Measurements from ENCODE around the gene C5orf22.
"Not testable (repeated sequence)": the region's sequence is repeated elsewhere in the genome, so short reads cannot be mapped to it uniquely, and the experiment has no call there.

Gene C5orf22

GRCh38 chr5:31531888-31532547 is at the start of gene C5orf22, which contains the start of gene DROSHA:
TSS of gene C5orf22 (plus strand) at chr5:31532301. CDS start at chr5:31532393, 92 bp downstream.
TSS of gene DROSHA (minus strand) at chr5:31532093. CDS start at chr5:31529059, 3,034 bp downstream.
- DNase-seq: peak; percentile 95

- DNase-seq: no peak
Observed at GRCh38 chr5:31485376-31486207, 46.5 kb upstream of the C5orf22 start.

GRCh38 chr5:31486441-31486840 is 45.7 kb upstream of the C5orf22 start:
- no peak for DNase-seq

DNA sequence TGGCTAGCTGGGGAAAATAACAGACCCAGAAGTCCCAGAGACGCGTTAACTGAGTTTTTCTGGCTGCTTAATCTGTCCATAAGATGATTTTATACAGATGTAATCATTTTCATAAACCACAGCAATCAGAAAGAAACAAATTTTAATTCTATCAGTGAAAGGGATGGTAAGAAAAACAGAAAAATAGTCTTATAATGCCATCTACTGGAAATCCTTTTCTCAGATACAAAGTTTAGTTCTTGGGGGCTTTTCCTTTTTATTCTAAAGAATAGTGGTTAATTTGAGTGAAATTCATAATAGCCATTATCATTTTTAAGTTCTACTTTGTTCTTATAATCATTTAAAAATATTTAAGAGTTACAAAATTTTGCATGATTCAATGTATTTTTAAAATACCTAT is 44.6 kb upstream of the C5orf22 start:
- no peak for DNase-seq

DNA sequence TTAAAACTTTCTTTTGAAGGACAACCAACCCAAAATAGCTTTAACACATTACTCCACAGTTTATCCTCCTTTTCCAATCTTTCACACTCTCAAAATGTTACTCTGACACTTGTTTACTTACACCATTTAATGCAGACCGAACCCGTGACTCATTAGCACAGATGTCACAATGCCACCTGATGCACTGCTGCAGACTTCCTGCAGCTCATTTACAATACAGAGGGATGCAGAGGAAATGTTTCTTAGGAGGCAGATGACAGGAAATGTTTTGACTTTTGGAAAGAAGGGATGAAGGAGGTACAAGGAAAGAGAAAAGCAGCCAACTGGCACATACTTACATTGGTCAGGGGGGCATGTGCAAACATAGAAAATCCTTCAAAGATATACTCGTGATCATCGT is 39.2 kb upstream of the C5orf22 start:
- no peak for DNase-seq

DNA sequence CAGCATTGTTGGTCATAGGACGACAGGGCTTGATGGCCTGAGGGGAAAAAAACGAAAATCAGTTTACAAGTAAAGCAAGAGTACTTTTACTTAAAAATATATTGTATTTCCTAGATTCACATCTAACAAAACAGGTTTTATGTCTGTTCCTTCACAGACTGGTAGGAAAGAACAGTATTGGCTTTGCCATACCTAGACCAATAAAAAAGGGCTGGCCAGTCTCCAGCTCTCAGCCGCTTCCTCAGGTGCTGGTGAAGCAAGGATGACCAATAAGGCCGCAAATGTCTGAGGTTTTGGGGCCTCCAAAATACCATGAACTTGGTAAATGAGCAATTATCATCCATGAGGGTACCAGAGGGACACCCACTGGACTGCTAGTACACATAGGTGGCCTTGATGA is 36.8 kb upstream of the C5orf22 start:
- DNase-seq: no peak

DNA sequence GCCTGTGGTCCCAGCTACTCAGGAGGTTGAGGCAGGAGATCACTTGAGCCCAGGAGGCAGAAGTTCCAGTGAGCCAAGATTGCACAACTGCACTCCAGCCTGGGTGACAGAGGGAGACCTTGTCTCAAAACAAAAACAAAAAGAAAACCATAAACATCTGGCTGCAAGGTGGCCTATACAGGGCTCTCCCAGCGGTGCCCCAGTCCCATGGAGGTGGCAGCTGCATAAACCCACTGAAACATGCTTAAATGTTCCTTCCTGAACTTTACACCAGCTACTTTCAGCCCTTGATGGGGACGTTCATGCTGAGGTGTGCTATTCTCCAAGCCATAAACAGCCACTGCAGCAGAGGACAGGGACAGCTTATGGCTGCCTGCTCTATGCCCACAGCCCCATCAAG is 35.8 kb upstream of the C5orf22 start:
- no peak for DNase-seq

DNA sequence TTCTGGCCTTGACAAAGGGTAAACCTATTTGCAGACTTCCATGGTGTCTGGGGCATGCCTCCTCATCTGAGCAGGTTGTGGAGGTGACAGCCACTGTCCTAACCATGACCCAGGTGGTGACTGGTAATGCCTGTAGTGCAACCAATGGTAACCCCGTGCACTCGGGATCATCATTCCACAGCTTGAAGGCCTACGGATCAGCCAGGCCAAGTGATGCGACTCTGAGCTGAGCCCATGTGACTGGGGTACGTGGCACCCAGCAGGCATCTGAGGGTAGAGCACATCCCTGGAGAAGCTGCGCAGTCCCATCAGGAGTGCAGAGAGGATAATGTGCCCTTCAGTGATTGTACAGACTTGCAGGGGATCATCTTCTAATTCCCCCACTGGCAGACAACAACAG is 35.2 kb upstream of the C5orf22 start:
- DNase-seq: no peak

GRCh38 chr5:31500256-31500655 is 31.8 kb upstream of the C5orf22 start:
- no peak for DNase-seq

DNA sequence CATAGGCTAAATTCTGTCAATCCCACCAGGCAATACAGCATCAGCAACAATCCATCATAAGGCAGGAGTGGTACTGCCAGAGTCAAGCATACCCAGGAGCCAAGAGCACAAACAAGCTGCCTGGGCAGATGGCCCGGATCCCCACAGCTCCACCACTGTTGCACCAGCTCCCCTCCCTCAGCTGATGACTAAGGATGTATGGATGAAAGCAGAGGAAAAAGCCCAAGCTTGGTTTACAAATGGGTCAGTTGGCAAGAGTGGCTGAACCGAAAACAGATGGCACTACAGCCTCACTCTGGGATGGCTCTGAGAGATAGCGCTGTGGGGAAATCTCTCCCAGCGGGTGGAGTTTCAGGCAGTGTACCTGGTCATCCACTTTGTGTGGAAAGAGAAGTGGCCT is 29.6 kb upstream of the C5orf22 start:
- no peak for DNase-seq

DNA sequence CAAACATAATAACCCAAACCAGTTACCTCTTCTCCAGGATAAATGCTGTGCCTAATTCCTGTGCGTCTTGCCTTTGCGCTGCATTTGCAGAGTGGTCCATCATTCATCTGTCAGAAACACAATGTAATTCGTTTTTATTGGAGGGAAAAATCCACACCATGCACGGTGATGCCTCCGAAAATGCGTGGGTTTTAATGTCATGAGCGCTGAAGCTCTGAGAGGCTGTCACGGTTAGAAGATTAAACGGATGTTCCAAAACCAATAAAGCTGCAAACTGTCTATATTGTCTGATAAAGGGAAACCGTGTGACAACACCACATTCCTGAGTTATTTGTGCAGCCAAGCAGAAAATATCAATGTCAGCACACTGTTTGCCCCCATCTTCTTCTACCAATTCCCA is 27.6 kb upstream of the C5orf22 start:
- no peak for DNase-seq

GRCh38 chr5:31511305-31511704 is 20.8 kb upstream of the C5orf22 start:
- DNase-seq: no peak

- no peak for DNase-seq
Observed at GRCh38 chr5:31516802-31517201, 15.3 kb upstream of the C5orf22 start.

- no peak for DNase-seq
Observed at GRCh38 chr5:31523041-31523440, 9.1 kb upstream of the C5orf22 start.

- no peak for DNase-seq
Observed at GRCh38 chr5:31530541-31531265, 1.4 kb upstream of the C5orf22 start.

DNA sequence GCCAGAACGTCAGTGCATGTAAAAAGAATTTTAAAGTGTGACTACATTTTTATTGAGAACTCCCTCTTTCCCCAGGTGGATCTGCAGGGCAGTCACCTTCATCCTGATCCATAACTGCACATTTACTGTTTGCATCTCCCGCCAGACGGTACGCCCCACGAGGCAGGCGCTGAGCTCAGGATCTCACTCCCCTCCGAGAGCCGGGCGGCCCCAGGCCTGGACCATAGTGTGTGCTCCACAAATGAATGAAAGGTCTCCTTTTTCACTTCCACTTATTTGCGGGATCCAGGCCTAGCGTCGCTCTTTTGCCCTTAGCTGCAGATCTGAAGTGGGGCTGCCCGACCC is 586 bp upstream of the C5orf22 start:
- no peak for DNase-seq

DNA sequence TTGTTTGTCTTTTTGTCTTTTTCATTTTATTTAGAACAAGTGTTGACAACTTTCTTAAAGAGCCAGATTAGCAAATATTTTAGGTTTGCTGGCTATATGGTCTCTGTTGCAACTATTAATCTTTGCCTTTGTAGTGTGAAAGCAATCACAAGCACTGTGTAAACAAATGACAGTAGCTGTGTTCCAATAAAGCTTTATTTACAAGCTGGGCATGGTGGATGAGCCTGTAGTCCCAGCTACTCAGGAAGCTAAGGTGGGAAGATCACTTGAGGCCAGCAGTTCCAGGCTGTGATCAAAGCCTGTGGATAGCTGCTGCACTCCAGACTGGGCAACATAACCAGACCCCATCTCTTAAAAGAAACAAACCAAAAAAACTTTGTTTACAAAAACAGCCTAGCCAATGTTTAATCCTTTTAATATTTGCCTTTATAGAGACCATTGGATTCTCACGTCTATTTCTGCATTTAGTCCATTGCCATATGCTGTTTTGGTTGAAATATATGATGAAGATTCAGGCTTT is 2.5 kb downstream of the C5orf22 start:
- no peak for DNase-seq

DNA sequence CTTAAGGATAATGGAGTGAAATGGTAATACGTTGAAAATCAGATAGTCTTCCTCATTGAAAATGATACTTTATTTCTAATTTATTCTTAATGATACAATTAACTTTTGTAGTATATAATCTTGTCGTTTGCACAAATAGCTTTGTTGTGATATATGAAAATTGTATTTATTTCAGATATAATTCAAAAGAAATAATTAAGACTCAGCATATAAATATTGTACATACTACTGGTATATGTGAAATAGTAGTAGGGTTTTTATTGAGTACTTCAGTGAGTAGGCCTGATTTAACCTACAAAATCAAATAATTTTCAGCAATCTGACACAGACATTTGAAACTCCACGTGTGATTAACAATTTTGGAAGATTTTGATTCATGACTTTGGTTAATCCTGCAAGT is 4.8 kb downstream of the C5orf22 start:
- DNase-seq: no peak

GRCh38 chr5:31537349-31537748 is 5.2 kb downstream of the C5orf22 start:
- DNase-seq: no peak

DNA sequence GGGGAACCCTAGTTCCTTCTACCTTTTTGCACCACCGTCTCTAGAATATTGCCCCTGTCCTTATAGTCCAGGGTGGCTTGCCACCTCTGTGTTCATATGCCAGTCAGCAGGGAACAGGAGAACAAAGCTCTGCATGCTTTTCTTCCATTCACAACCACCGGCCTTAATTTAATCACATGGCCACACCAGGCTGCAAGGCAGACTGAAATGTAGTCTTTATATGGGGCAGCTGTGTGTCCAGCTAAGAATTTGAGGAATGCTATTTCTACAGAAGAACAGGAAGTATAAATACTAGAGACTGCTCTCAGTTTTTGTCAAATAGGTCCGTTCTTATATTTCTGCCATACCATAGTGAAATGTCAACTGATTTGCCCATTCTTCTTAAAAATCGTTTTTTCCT is 5.8 kb downstream of the C5orf22 start:
- no peak for DNase-seq

DNA sequence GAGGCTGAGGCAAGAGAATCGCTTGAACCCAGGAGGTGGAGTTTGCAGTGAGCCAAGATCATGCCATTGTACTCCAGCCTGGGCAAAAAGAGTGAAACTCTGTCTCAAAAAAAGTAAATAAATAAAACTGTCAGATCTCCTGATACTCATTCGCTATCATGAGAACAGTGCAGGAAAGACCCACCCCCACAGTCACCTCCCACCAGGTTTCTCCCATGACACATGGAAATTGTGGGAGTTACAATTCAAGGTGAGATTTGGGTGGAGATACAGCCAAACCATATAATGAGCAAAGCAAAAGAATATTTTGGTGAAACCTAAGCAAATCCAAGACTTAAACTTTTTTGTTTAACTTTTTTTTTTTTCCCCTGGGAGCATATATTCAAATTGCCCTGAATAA is 17.0 kb downstream of the C5orf22 start:
- DNase-seq: not testable (repeated sequence)

GRCh38 chr5:31551878-31552277 is 19.8 kb downstream of the C5orf22 start:
- DNase-seq: no peak

DNA sequence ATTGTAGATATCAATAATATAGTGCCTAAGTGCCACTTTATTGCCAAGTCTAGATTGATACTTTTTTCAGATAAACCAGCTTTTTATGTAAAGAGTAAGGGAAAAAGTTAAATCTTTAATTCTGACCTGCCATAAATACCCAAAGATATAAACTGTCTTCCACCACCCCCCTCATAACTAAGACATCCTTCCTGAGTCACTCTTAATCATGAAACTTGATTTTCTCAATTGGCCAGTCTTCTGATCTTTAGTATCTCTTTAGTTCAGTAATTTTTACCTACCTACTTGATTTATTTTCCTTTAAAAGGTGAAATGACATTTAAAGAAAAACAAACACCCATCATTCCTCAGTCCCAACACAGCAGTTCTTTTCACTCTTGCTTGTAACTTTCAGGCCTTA is 21.8 kb downstream of the C5orf22 start:
- DNase-seq: no peak

DNA sequence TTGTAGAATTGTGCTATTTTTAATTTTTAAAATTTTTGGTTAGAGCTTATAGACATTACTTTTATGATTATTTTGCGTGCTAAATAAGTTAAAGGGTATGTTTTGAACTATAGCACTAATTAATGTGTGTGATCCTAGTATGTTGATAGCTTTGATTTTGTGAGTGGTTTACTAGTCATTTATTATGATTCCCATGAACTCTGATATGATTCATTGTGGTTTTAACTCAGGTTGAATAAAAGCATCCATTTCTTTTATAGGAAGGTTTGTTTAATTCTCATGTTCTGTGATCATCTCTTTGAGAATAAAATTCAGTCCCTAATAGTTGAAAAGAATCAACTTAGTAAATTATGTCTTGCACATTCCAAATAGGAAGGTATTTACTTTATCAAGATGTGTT is 22.5 kb downstream of the C5orf22 start:
- DNase-seq: no peak
